ENCODE measurements around the gene IL22RA1.

IL22RA1 gene

GRCh38 chr1:24114753-24115152 is 28.2 kb downstream of the IL22RA1 start:
- no peak for DNase-seq (ENCODE audit: low read depth)

DNA sequence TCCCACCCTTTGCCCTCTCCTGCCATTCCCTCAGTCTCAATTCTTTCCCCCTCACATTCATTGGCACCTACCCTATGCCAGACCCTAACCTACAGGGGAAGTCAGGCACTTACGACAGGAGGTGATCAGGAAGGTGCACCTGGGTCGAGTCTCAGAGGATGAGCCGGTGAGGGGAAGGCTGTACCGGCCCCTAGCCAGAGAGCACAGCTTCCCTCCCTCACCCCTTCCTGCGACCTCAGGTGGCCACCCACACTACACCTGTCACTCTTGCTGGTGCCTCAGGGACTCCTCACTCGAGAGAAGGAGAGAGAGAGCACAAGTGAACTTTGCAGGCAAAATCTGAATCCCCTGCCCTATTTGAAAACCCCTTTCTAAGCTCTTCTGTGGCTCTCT is 29.3 kb downstream of the IL22RA1 start:
- no peak for DNase-seq (ENCODE audit: low read depth)

GRCh38 chr1:24111996-24112779 is 30.8 kb downstream of the IL22RA1 start, which contains the start of gene MYOM3:
TSS of gene MYOM3 (minus strand) at chr1:24112135. CDS start at chr1:24108636, 3,499 bp downstream.
- peak; percentile 55 for DNase-seq (ENCODE audit: low read depth)

GRCh38 chr1:24111262-24111995 is 31.5 kb downstream of the IL22RA1 start:
- no peak for DNase-seq (ENCODE audit: low read depth)

DNA sequence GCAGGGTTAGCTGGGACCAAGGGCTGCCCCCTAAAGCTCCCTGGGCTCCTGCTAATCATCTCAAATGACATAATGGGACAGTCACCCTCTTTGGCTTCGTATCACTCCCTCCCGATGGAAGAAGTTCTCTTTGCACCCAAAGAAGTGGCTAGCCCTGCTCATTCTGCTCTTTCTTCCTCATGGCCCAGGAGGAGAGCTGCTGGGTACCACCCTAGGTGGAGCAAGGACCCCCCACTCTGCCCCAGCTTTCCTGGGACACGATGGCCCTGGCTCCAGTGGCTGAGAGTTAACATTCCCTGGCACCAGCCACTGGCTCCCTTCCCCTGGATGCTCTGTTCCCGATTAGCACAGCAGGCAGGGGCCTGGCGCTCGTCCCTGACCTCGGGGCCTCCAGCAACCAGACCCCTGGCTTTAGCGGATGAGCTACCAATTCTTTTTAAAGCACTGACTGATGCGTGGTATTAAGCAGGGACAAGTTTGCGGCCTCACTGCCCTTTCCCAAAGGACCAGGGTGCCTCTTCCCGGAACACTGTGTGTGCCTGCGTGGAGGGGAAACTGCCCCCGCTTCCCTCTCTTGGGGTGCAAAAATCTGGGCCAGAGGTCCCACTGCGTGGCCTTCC is 32.2 kb downstream of the IL22RA1 start:
- no peak for DNase-seq (ENCODE audit: low read depth)

DNA sequence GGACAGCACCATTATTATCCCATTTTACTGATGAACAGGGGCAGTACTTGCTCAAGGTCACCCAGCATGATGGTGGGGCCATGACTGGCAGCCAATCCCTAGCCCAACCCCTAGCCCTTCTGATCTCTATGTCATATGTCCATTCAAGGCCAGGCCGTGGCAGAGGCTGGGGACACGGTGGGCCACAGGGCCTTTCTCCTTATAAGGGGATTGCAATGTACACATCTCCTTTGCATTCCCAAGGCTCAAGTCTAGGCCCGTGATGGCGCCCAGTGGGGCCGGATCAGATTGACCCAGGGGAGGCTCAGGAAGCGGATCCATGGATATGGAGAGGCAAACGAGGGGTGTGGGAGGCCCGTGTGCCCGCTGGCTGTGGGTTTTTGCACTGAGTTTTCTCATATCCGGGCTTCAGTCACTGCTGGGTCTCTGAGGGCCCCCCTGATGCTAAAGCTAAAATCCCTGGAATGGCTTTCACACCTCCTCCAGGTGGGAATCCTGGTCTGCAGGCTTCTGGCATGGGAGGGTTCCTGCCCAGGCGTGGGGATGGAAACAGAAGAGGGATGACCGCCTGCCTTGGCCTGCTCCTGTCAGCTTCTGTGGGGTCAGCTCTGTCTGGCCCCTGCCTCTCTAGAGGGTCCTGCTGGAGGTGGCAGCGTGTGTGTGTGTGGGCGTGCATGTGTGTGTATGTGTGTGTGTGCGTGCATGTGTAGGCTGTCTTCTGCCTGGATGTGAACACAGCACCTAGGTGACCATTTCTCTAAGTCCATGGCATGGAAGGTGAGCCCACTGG is 33.1 kb downstream of the IL22RA1 start:
- no peak for DNase-seq (ENCODE audit: low read depth)

DNA sequence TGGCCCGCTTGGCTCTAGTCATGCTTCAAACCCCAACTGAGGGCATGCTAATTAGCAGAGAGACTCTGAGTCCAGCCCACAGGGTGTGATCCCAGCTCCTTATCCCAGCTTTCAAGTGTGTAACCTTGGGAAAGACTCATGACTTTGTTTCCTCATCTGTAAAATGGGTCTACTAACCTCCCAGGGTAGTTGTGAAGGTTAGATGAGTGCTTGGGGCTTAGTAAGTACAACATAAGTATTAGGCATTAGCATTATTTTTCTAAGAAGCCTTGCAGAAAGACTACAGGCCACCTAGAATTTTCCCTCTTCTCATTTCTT is 33.8 kb downstream of the IL22RA1 start:
- no peak for DNase-seq (ENCODE audit: low read depth)

- peak; percentile 38 for DNase-seq (ENCODE audit: low read depth)
Observed at GRCh38 chr1:24108334-24109165, 34.4 kb downstream of the IL22RA1 start.

- DNase-seq (ENCODE audit: low read depth), result peak; percentile 29
Observed at GRCh38 chr1:24107462-24108138, 35.3 kb downstream of the IL22RA1 start.

- no peak for DNase-seq (ENCODE audit: low read depth)
Observed at GRCh38 chr1:24105368-24106160, 37.4 kb downstream of the IL22RA1 start.

- DNase-seq (ENCODE audit: low read depth), result no peak
Observed at GRCh38 chr1:24104854-24105253, 38.1 kb downstream of the IL22RA1 start.

- DNase-seq (ENCODE audit: low read depth), result no peak
Observed at GRCh38 chr1:24103879-24104278, 39.1 kb downstream of the IL22RA1 start.

DNA sequence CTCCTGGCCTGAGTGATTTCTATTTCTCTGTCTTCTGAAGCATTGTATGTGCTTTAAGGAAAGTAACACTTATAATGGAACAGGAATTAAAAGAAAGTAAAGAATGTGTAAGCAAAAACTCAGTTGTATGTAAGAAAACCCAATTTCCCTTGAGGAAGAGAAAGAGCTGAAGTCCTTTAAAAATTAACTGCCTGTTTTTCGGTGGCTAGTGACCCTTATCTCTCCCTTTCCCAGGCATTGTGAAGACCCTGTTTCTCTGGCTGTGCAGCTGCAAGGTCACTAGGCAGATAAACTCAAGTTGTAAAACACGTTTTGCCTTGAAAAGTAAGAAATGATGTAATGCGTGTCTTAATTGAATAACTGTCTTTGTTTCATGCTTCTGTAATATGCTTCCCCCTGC is 39.5 kb downstream of the IL22RA1 start:
- no peak for DNase-seq (ENCODE audit: low read depth)

GRCh38 chr1:24102961-24103360 is 40.0 kb downstream of the IL22RA1 start:
- no peak for DNase-seq (ENCODE audit: low read depth)

GRCh38 chr1:24101796-24102586 is 40.9 kb downstream of the IL22RA1 start:
- DNase-seq (ENCODE audit: low read depth), result no peak

DNA sequence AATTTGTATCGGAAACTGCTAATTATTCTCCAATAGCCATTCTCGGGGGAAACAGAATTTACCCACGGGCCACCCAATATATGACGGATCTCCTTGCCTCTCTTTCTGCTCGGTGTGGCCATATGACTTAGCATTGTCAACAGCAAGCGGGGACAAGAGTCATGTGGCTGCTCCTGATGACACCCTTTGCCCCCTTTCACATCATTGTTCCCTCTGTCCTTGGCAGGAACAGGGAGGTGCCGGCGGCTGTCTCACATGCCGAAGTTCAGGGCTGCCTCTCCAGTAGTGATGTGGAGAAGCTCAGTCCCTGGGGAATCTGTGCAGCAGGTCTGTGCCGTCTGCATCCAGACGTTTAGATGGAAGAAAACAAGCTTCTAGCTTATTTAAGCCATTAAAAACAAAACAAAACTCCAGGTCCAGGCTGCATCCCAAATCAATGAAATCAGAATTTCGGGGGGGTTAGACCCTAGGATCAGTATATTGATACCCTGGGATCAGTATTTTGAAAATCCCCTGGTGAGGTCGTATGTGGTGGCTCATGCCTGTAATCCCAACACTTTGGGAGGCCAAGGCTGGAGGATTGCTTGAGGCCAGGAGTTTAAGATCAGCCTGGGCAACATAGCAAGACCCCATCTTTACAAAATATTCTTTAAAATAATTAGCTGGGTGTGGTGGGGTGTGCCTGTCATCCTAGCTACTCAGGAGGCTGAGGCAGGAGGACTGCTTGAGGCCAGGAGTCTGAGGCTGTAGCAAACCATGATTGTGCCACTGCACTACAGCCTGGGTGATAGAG is 41.8 kb downstream of the IL22RA1 start:
- no peak for DNase-seq (ENCODE audit: low read depth)

GRCh38 chr1:24098943-24099638 is 43.8 kb downstream of the IL22RA1 start:
- no peak for DNase-seq (ENCODE audit: low read depth)

GRCh38 chr1:24098102-24098501 is 44.8 kb downstream of the IL22RA1 start:
- DNase-seq (ENCODE audit: low read depth), result no peak

Measured in fibroblast of the conjunctiva (primary cell).